Bronchial epithelial cell (primary cell): ENCODE results near the gene LRRC4C. TPM values are rescaled to one million over a fixed set of nuclear protein-coding genes. Genes with fewer than 3 reads are reported as not detected.

Source experiments
- DNase-seq: peaks from one replicate; pipeline ENCODE4 v3.0.0-alpha.2; 2010; ENCODE audit warnings: low read depth
- FAIRE-seq: peaks from 2 replicates; lab custom pipeline; 2011; peaks lifted over from hg19 to GRCh38; lab: Jason Lieb, UNC
- H3K27me3 ChIP-seq: 2 replicates; pipeline ENCODE4 v1.5.1; 2011; ENCODE audit warnings: low read length; ENCODE audit not compliant: control insufficient read depth, insufficient read depth
- H3K36me3 ChIP-seq: 2 replicates; pipeline ENCODE4 v1.5.1; 2011; ENCODE audit warnings: low read length; ENCODE audit not compliant: control insufficient read depth, insufficient read depth
- H3K4me3 ChIP-seq: 2 replicates; pipeline ENCODE4 v1.5.1; 2011; ENCODE audit warnings: mild to moderate bottlenecking, low read depth, low read length, control low read depth
- CTCF ChIP-seq: IDR thresholded peaks from 2 replicates; pipeline ENCODE4 v1.5.1; 2011; ENCODE audit warnings: mild to moderate bottlenecking, moderate library complexity, low read length, control low read depth, inconsistent platforms; ENCODE audit not compliant: insufficient read depth, severe bottlenecking
- total RNA-seq: library from RNA; depleted of rRNA; stranded (reverse); fragments of >200 nt; gene quantifications from 2 replicates; pipeline ENCODE4 v1.2.1, GENCODE V29; 2014

The LRRC4C gene
- total RNA-seq, 1 donor from 2014 or later, result not detected

- Histone ChIP-seq H3K4me3 (no peak overlapping the region), H3K27me3 (no peaks in the 10 kb centered on the region), H3K36me3 (no peaks in the 10 kb centered on the region)
- no peak for FAIRE-seq
- TF ChIP-seq CTCF, result no peak
- DNase-seq, result no peak
Observed at GRCh38 chr11:41313226-41313625, 146.2 kb downstream of the LRRC4C start.

GRCh38 chr11:41309716-41310115, 149.7 kb downstream of the LRRC4C start:
- Histone ChIP-seq H3K27me3 (no peaks in the 10 kb centered on the region), H3K36me3 (no peaks in the 10 kb centered on the region), H3K4me3 (no peak overlapping the region)
- no peak for TF ChIP-seq CTCF
- FAIRE-seq, result no peak
- no peak for DNase-seq

GRCh38 chr11:41309111-41309522, 150.3 kb downstream of the LRRC4C start:
- DNase-seq (no peak), FAIRE-seq (no peak)
- no peak overlapping the region for H3K4me3 ChIP-seq
- no peak for TF ChIP-seq CTCF
- H3K36me3 ChIP-seq, result no peaks in the 10 kb centered on the region
- no peaks in the 10 kb centered on the region for H3K27me3 ChIP-seq

- Histone ChIP-seq H3K4me3 (no peak overlapping the region), H3K27me3 (no peaks in the 10 kb centered on the region), H3K36me3 (no peaks in the 10 kb centered on the region)
- no peak for TF ChIP-seq CTCF
- DNase-seq (no peak), FAIRE-seq (no peak)
Observed at GRCh38 chr11:41308286-41308685, 151.2 kb downstream of the LRRC4C start.

GRCh38 chr11:41307296-41308080, 152.0 kb downstream of the LRRC4C start:
- H3K36me3 ChIP-seq, result no peaks in the 10 kb centered on the region
- DNase-seq, result no peak
- no peak for TF ChIP-seq CTCF
- no peak for FAIRE-seq
- H3K4me3 ChIP-seq, result no peak overlapping the region
- H3K27me3 ChIP-seq, result no peaks in the 10 kb centered on the region
